GM12891 (cell line): ENCODE measurements around the gene HEPACAM2.

Experiments used
- POLR2A ChIP-seq: IDR thresholded peaks from 2 replicates; pipeline ENCODE4 v1.6.1; 2011; ENCODE audit warnings: low read depth, low read length, control low read depth
- POLR2AphosphoS5 ChIP-seq: IDR thresholded peaks from 2 replicates; pipeline ENCODE4 v1.6.1; 2011; ENCODE audit warnings: low read depth, low read length, control low read depth

DNA sequence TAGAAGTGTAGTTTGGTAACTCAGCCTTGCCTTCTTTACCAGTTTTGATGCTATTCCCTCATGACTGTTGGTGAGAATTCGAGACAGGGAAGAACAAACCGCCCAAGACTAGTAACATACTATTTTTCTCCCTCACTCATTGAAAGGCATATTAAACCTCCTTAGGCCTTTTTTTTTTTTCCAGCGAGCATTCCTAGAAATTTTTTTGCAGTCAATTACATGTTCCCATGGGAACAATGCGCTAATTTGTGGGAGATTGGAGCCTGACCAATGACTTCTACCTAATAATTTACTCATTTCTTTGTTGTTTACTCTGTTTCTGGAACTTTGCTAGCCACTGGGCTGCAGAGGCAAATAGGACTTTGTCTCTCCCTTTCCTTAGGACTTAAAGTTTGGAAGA is 11.9 kb upstream of the HEPACAM2 start:
- no peak for TF ChIP-seq POLR2A
- no peak for TF ChIP-seq POLR2AphosphoS5
